Measurements from ENCODE around the gene SNX9. TPM values are rescaled to one million over a fixed set of nuclear protein-coding genes. Genes with fewer than 3 reads are reported as not detected.

The SNX9 gene
- polyA plus RNA-seq (7.0 and 8.9 TPM in 2 replicates), polyA minus RNA-seq (15.3 and 17.8 TPM in 2 replicates)

- H3K9me3 ChIP-seq (ENCODE audit: low read length): no peaks in the 10 kb centered on the region
- peaks cover 5% of the 10 kb centered on the region for H3F3A ChIP-seq (ENCODE audit: insufficient read depth, low read length, poor library complexity, severe bottlenecking)
- H2AFZ ChIP-seq (ENCODE audit: low read depth, low read length): peak within 1 kb of the TSS; percentile 76
- H3K9ac ChIP-seq (ENCODE audit: low read length): peak within 1 kb of the TSS; percentile 80
- no peaks in the 10 kb centered on the region for H3K36me3 ChIP-seq (ENCODE audit: insufficient read depth, low read length)
- peak within 1 kb of the TSS; percentile 50 for H3K4me2 ChIP-seq (ENCODE audit: low read length)
- H3K4me3 ChIP-seq (ENCODE audit: low read length): peak within 1 kb of the TSS; percentile 77
- no peaks in the 10 kb centered on the region for H3K9me2 ChIP-seq (ENCODE audit: insufficient read depth, low read length)
- peaks cover 17% of the 10 kb centered on the region for H3K79me2 ChIP-seq (replicated peaks; ENCODE audit: insufficient read depth, low read length)
- H4K20me1 ChIP-seq (ENCODE audit: insufficient read depth): no peaks in the 10 kb centered on the region
- no peaks in the 10 kb centered on the region for H3K27me3 ChIP-seq (ENCODE audit: insufficient read depth, low read depth, low read length)
- no peak for TF ChIP-seq RAD21 (conservative IDR thresholded peaks at IDR 0.05)
- peak; percentile 11 for TF ChIP-seq POLR2AphosphoS5 (IDR thresholded peaks at IDR 0.05)
- TF ChIP-seq EZH2 (IDR thresholded peaks at IDR 0.05; ENCODE audit: borderline replicate concordance, insufficient read depth, low read length, poor library complexity, severe bottlenecking): no peak
- TF ChIP-seq TAF1 (IDR thresholded peaks at IDR 0.05; ENCODE audit: low read depth): no peak
- TF ChIP-seq MXI1 (conservative IDR thresholded peaks at IDR 0.05; ENCODE audit: poor library complexity, severe bottlenecking): peak; percentile 23
- peak within 1 kb of the TSS; percentile 17 for H3K27ac ChIP-seq (ENCODE audit: low read length)
Observed at GRCh38 chr6:157823001-157823527, at the start of gene SNX9. SNX9 (plus strand) TSS chr6:157823246; CDS start chr6:157823435, 189 bp downstream.

DNA sequence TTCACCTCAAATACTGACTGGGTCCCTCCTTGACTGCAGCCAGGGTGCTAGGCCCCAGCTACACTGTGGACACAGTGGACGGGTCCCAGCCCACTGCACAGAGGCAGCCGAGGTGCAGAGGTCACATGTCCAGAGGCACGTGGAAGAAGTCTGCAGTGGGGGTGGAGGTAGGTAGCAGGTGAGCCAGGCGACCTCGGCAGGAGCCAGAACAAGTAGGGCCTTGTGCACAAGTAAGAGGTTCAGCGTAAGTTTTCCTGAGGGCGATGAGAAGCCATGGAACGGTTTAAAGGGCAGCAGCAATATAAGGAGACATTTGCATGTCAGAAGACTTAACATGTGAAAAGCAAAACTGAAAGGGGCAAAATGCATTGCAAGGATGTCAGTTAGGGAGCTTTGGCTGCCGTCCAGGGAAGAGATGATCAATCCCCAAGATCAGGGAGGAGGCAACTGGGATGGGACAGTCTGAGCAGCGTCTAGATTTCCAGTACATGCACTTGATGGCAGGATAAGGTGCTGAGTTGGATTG lies 49.7 kb upstream of the SNX9 start:
- H3K27ac ChIP-seq (ENCODE audit: low read length): no peak overlapping the region
- no peak overlapping the region for H3K4me2 ChIP-seq (ENCODE audit: low read length)
- H3K79me2 ChIP-seq (replicated peaks; ENCODE audit: insufficient read depth, low read length): no peaks in the 10 kb centered on the region
- H3K9me3 ChIP-seq (ENCODE audit: low read length): no peaks in the 10 kb centered on the region
- no peaks in the 10 kb centered on the region for H3F3A ChIP-seq (ENCODE audit: insufficient read depth, low read length, poor library complexity, severe bottlenecking)
- no peaks in the 10 kb centered on the region for H3K27me3 ChIP-seq (ENCODE audit: insufficient read depth, low read depth, low read length)
- TF ChIP-seq CTCF (IDR thresholded peaks at IDR 0.05; ENCODE audit: poor library complexity, severe bottlenecking) (no peak), EP300 (conservative IDR thresholded peaks at IDR 0.05; ENCODE audit: poor library complexity, severe bottlenecking) (no peak), SMC3 (conservative IDR thresholded peaks at IDR 0.05; ENCODE audit: poor library complexity) (no peak), TAF1 (IDR thresholded peaks at IDR 0.05; ENCODE audit: low read depth) (no peak), EZH2 (IDR thresholded peaks at IDR 0.05; ENCODE audit: borderline replicate concordance, insufficient read depth, low read length, poor library complexity, severe bottlenecking) (no peak), RAD21 (conservative IDR thresholded peaks at IDR 0.05) (no peak), MXI1 (conservative IDR thresholded peaks at IDR 0.05; ENCODE audit: poor library complexity, severe bottlenecking) (no peak), POLR2AphosphoS5 (IDR thresholded peaks at IDR 0.05) (no peak)
- TF ChIP-seq, protein P1, sequence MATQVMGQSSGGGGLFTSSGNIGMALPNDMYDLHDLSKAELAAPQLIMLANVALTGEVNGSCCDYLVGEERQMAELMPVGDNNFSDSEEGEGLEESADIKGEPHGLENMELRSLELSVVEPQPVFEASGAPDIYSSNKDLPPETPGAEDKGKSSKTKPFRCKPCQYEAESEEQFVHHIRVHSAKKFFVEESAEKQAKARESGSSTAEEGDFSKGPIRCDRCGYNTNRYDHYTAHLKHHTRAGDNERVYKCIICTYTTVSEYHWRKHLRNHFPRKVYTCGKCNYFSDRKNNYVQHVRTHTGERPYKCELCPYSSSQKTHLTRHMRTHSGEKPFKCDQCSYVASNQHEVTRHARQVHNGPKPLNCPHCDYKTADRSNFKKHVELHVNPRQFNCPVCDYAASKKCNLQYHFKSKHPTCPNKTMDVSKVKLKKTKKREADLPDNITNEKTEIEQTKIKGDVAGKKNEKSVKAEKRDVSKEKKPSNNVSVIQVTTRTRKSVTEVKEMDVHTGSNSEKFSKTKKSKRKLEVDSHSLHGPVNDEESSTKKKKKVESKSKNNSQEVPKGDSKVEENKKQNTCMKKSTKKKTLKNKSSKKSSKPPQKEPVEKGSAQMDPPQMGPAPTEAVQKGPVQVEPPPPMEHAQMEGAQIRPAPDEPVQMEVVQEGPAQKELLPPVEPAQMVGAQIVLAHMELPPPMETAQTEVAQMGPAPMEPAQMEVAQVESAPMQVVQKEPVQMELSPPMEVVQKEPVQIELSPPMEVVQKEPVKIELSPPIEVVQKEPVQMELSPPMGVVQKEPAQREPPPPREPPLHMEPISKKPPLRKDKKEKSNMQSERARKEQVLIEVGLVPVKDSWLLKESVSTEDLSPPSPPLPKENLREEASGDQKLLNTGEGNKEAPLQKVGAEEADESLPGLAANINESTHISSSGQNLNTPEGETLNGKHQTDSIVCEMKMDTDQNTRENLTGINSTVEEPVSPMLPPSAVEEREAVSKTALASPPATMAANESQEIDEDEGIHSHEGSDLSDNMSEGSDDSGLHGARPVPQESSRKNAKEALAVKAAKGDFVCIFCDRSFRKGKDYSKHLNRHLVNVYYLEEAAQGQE (IDR thresholded peaks at IDR 0.05; ENCODE audit: borderline replicate concordance): no peak
- H4K20me1 ChIP-seq (ENCODE audit: insufficient read depth): no peaks in the 10 kb centered on the region
- no peak overlapping the region for H2AFZ ChIP-seq (ENCODE audit: low read depth, low read length)
- no peaks in the 10 kb centered on the region for H3K9me2 ChIP-seq (ENCODE audit: insufficient read depth, low read length)
- H3K36me3 ChIP-seq (ENCODE audit: insufficient read depth, low read length): no peaks in the 10 kb centered on the region
- no peak overlapping the region for H3K9ac ChIP-seq (ENCODE audit: low read length)
- H3K4me3 ChIP-seq (ENCODE audit: low read length): no peak overlapping the region

Data from neural cell (in vitro differentiated cells).